ENCODE results near the gene TRIL. TPM values are rescaled to one million over a fixed set of nuclear protein-coding genes. Genes with fewer than 3 reads are reported as not detected.

TRIL gene
- 51.3 TPM for polyA plus RNA-seq (ENCODE audit: insufficient read length)
- long read RNA-seq, donor 1, full-length matches to known transcripts = 118 of 118 reads
- long read RNA-seq, donor 1, partial matches to known transcripts = 0 of 118 reads
- long read RNA-seq, donor 1, other reads (novel, unspliced or antisense) = 0 of 118 reads
- long read RNA-seq, donor 2, full-length matches to known transcripts = 81 of 81 reads
- long read RNA-seq, donor 2, partial matches to known transcripts = 0 of 81 reads
- long read RNA-seq, donor 2, other reads (novel, unspliced or antisense) = 0 of 81 reads
- long read RNA-seq, donor 3, full-length matches to known transcripts = 55 of 55 reads
- long read RNA-seq, donor 3, partial matches to known transcripts = 0 of 55 reads
- long read RNA-seq, donor 3, other reads (novel, unspliced or antisense) = 0 of 55 reads
- long read RNA-seq, donor 4, full-length matches to known transcripts = 15 of 15 reads
- long read RNA-seq, donor 4, partial matches to known transcripts = 0 of 15 reads
- long read RNA-seq, donor 4, other reads (novel, unspliced or antisense) = 0 of 15 reads
- long read RNA-seq, donor 5, full-length matches to known transcripts = 61 of 61 reads
- long read RNA-seq, donor 5, partial matches to known transcripts = 0 of 61 reads
- long read RNA-seq, donor 5, other reads (novel, unspliced or antisense) = 0 of 61 reads
- long read RNA-seq, donor 6, full-length matches to known transcripts = 85 of 85 reads
- long read RNA-seq, donor 6, partial matches to known transcripts = 0 of 85 reads
- long read RNA-seq, donor 6, other reads (novel, unspliced or antisense) = 0 of 85 reads
- long read RNA-seq, donor 7, full-length matches to known transcripts = 96 of 96 reads
- long read RNA-seq, donor 7, partial matches to known transcripts = 0 of 96 reads
- long read RNA-seq, donor 7, other reads (novel, unspliced or antisense) = 0 of 96 reads
- long read RNA-seq, donor 8, full-length matches to known transcripts = 33 of 33 reads
- long read RNA-seq, donor 8, partial matches to known transcripts = 0 of 33 reads
- long read RNA-seq, donor 8, other reads (novel, unspliced or antisense) = 0 of 33 reads

DNA sequence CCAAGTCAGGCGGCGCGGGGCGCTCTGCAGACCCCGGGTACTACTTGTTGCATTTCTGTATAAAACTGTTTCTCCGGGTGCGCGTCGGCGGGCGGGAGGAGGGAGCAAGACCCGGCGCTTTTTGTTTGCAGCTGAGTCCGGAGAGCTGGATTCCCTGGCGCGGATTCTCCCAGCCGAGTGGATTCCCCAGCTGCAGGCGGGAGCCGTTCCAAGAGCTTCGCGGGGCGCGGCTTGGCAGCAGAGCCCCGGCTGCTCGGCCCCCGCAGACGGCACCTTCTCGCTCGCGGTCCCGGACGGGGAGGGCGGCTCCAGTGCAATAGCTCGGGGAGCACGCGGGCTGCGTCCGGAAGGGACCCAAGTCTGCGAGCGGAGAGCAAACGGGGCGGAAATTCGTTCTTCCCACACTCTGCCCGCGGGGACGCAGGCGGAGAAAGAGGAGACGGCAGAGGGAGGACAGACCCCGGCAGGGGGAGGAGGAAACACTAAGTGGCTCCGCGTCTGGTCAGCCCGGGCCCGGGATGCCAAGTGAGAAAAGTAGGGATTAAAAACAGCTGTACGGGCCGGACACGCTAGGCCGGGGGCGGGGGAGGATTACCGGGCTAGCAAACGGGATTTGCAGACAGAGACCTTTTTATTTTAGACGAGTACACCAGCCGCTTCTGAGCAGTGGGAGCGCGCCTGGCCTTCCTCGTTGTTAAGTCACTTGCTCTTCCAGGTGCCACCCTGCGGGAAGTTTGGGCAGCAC, at the start of gene TRIL:
Gene TRIL (minus strand): TSS at position 96 of the 745 bp plus-strand sequence. CDS start 284 bp downstream, outside the sequence.
- peak; percentile 79 for DNase-seq

DNA sequence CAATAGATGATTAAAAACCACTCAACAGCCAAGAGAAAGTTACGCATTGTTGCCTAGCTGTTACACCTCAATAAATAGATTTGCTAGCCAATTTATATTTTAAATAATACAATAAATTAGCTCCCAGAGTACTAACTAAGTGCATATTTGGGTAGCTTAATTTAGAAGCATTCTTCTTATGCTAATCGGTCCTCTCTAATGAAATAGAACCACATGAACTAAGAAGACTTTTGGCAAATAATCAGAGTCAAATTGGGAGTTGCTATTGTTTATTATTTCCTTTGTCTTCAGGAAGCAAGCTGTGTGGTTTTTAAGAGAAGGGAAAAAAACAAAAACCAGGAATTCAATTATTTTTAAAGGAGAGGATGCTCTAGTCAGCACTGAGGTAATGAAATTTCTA, 49.0 kb upstream of the TRIL start:
- DNase-seq = no peak

GRCh38 chr7:29005829-29006228, 47.7 kb upstream of the TRIL start:
- no peak for DNase-seq

DNA sequence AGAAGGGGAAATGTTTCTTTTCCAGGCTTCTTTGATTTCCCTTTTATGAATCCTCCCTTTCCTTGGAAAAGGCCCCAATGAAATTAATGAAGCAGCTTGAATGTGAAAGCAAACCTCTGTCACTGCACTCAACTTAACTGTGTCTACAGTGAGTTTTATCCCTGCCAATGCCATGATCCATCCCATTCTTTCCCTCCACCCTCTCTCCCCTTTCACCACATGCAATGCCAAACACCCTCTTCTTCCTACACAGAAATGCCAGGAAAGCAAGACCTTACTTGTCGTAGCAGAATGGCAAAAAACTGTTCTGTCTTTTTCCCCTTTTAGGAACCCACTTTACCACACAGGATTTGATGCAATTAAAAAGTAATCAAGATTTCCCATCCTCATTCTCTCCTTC, 47.3 kb upstream of the TRIL start:
- DNase-seq = no peak

- DNase-seq = no peak
Measured at GRCh38 chr7:29003703-29004102, 45.6 kb upstream of the TRIL start.

DNA sequence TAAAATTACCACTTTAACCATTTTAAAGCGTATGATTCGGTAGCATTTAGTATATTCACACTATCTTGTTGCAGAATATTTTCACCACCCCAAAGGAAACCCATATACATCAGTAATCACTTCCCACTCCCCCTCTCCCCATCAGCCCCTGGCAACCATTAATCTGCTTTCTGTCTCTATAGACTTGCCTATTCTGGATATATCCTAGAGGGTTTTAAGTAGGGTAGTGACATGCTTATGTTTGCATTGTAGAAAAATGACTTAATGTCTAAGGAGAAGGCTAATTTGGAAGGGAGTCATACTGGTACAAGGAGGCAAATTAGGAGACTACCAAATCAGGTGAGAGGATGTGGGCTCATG, 42.6 kb upstream of the TRIL start:
- no peak for DNase-seq

GRCh38 chr7:28999895-29000716, 42.0 kb upstream of the TRIL start:
- no peak for DNase-seq

DNA sequence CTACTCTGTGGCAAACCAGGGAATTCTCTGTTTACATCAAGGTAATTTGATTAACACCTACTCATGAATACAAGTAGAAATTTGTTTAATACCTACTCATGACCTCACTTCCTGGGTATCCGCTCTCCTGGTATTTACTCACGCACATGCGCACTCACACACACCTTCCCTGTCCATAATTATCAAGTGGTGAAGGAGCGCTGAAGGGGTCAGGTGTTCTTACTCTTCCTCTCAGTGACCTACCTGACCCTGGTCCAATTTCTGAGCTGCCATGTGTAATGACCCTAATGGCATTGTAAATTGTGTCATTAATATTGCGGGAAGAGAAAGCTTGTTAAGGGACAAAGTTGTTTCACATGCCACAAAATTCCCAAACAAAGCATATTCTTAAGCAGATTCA, 41.3 kb upstream of the TRIL start:
- DNase-seq = no peak

DNA sequence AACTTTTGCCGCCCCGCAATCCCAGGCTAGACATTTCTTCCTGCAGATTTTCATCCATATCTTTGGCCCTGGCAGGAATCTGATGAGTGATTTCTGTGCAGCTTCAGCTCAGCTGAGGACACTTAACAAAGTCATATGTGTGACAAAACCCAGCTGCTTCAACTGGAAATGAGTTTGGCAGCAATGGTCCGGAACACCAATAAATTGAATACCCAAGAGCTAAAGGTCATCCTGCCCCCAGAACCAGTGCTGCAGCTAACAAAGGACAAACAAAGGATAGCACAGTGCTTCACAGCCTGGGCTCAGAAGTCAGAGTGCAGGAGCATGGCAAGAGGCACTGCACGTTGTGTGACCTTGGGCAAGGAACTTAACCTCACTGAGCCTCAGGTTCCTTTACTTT, 40.0 kb upstream of the TRIL start:
- peak; percentile 55 for DNase-seq

DNA sequence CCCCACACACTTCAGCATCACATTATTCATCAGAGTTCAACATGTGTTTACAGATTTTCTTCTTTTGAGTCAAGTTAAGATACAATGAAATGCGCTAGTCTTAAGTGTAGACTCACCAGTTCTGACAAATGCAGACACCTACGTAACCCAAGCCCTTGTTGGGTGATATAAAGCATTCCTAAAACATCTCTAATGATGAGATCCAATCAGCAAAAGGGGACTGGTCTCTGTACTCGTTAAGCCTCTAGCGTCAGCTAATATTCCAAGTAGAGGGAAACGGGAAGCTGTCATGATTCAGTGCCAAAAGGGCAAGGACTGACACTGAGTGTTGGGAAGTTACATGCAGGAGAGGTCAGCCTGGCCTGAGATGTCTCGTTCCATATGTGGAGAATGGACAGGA, 38.7 kb upstream of the TRIL start:
- DNase-seq = no peak

- DNase-seq = no peak
Measured at GRCh38 chr7:28993371-28993770, 35.2 kb upstream of the TRIL start.

DNA sequence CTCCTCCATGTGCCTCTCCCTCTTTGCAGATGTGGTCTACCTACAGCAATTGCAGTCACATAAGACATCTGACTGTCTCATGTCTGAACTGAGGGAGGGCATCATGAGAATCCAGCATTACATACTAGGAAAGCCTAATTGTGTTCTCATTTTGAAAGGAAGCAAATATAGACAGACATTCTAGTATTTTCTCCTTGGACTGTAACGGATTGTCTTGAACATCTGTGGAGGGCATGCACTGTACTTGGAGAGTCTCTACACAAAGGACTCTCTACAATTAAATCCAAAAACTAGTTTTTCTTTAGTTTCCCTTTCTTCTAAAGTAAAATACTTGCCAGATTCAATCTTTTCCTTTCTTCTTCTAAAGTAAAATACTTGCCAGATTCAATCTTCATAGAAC, 34.7 kb upstream of the TRIL start:
- no peak for DNase-seq

DNA sequence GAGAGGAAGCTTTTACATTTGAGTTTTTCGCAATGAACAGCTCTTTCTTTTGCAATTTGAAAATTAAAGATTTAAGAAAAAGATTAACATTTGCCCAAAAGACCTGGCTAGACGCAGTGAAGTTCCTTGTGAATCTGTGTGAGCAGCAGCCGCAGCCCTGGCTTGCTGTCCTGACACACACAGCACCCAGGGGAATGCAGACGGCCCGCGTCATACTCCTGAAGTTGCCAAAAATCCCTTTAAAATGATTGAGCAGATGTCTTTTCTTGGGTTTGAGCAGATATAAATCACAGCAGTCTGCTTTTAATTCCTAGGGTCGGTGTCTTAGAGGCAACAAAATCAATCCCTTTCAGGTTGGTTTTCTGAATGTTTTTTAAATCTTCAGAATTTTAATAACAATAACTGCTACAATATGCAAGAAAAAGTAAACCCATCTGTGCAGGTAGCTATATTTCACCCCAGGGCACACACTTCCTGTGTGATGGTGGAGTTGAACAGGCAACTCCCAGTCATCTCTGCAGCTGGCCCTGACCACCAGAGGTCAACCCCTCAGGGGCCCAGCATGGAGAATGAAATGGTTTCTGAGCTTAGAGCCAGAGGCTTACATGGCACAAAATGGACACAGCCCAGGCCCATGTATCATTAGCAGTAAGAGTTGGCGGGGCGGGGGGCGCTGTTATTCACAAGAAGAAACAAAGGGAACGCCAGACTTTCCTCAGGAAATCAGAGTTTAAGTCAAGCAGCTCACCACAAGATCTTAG, 32.2 kb upstream of the TRIL start:
- no peak for DNase-seq

DNA sequence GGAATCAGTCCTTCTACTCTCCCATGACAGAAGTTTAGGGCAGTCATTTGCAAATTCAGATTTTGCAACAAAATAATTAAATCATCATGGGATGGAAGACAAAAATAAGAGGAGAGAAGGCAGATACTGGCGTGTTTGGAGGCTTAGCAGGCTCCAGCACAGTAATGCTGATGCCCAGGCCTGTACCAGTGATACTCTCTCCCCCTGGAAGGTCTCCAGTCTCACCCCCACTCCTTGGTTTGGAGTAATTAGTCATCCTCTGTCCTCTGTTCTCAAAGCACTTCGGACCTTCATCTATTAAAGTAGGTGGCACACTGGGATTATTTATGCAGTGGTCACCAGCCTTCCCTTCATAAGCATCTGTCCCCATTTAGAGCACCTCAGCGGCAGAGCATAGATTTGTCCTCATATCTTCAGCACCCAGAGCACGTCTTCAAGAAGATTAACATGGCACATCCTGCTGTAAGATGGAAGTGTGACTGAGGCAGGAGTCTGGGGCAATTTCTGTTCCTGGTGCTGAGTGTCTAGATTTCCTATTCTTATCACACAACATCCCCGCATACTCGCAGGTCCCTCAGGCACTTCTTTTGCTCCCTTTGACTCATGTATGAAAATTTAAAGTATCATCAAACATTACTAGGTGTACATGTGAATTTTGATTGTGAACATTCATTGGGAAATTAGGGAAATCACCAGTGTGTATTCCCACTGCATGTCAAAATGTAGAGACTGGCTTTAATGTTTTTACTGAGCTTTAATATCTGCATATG, 31.3 kb upstream of the TRIL start:
- no peak for DNase-seq

DNA sequence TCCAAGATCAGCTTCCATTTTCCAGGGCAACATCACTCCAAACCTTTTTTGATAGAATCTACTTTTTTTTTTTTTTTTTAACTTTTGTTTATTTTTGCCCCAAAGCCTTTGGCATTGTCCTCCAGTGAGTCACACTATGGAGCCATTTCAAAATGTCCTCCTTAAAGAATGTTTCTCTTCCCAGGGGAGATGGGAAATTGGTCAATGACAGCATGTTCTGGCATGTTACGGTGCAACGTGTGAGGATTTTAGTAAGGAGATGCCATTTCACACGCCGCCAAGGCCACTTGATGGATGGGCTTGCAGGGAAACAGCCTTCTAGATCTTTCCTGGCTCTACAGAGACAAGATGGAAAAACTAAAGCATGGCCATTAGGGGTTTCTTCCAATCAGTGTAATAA, 30.7 kb upstream of the TRIL start:
- no peak for DNase-seq

DNA sequence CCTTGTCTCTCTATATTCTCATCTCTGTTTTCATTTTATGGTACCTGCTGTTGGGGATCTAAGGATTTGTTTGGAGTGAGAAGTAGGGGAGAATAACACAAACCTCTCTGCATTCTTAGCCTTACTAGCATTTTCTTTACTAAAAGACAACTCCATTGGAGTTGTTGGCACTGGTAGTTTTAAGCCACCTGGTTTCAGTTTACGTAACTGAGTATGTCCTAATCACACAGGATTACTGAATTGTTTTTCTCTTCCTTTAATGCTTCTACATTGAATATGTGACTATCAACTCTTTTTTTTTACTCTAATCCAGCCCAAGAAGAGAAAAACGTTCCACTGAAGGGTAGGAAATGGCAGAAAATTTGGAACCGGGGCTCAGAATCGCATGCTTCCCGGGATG, 30.0 kb upstream of the TRIL start:
- no peak for DNase-seq

DNA sequence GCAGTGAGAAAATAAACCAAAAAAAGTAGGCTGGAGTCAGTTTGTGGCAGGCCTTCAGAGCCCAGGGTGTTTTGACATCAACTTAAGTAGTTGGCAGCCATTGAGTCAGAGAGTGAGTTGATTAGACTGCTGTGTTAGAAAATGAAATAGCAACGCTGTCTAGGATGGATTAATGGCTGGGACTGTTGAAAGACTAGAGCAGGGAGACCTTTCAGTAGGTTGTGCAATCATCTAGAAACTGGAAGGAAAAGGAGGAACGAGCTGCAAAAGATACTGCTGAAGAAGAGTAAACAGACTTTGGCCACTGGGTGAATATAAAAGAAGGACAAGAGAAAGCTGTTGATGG, 28.6 kb upstream of the TRIL start:
- no peak for DNase-seq

DNA sequence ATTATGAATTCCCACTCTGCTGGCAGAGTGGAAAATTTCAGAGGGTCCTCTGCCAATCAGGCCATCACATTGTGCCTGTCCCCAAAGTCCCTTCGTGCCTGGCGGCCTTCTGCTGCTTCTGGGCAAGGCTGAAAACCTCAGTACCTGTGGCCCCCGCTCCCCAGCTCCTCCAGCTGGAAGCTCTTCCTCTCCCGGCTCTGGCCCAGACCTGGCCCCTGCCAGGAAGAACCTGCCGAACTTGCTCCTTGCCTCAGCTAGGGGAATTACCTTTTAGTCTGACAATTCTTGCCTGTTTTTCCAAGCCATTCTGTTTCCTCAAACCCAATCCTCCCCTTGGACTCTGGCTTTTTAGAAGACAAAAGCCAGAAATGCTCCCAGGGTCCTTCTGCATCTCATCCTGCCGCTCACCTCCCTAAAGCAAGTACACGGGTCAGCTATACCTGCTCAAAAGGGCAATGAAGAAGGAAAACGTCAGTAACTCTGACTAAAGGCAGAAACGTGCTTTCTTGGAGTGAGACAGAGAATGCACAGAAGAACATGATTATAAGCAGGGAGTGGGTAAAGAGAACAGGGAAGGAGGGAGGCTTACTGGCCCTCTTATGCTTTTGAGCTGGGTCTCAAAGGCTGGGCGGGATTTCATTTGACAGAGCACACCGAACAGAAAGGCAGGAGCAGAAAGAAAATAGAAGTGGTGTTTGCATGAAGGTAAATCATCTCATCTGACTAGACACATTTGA, 28.1 kb upstream of the TRIL start:
- DNase-seq = no peak

- no peak for DNase-seq
Measured at GRCh38 chr7:28984631-28985030, 26.5 kb upstream of the TRIL start.
